Panc1 (cell line): ENCODE results near the gene USP31.

Source experiments
- CTCF ChIP-seq: fragments of 450-650 bp; IDR thresholded peaks from 2 replicates; pipeline ENCODE4 v1.5.1; 2017; ENCODE audit warnings: mild to moderate bottlenecking
- POLR2AphosphoS5 ChIP-seq: IDR thresholded peaks from 2 replicates; pipeline ENCODE4 v1.6.1; 2012; ENCODE audit warnings: mild to moderate bottlenecking, low read depth, low read length, moderate library complexity

GRCh38 chr16:23040246-23040645, 109.0 kb downstream of the USP31 start:
- TF ChIP-seq CTCF (no peak), POLR2AphosphoS5 (no peak)
